BJ (cell line): ENCODE results near the gene ZNF248. TPM values are rescaled to one million over a fixed set of nuclear protein-coding genes. Genes with fewer than 3 reads are reported as not detected.

ENCODE experiments used
- CTCF ChIA-PET: fragments of 350-600 bp; formaldehyde crosslinking; extraction: SDS; loops from one replicate; lab custom pipeline; 2021; ENCODE audit warnings: antibody characterized with exemption, inconsistent platforms; lab: Yijun Ruan, JAX
- POLR2A ChIA-PET: fragments of 300-600 bp; sonication (Branson Sonifier 250); formaldehyde crosslinking; extraction: SDS; loops from one replicate; lab custom pipeline; 2021; ENCODE audit warnings: antibody characterized with exemption; lab: Charles Lee
- DNase-seq: peaks from one replicate; pipeline ENCODE4 v3.0.0-alpha.2; 2011; ENCODE audit warnings: low read depth
- H3K27me3 ChIP-seq: 2 replicates; pipeline ENCODE4 v1.6.0; 2011; ENCODE audit warnings: low read length; ENCODE audit not compliant: control insufficient read depth, insufficient read depth
- H3K36me3 ChIP-seq: 2 replicates; pipeline ENCODE4 v1.5.1; 2011; ENCODE audit warnings: low read length; ENCODE audit not compliant: control insufficient read depth, insufficient read depth
- H3K4me3 ChIP-seq: 2 replicates; pipeline ENCODE4 v1.5.1; 2011; ENCODE audit warnings: low read depth, mild to moderate bottlenecking, control low read depth, low read length
- CTCF ChIP-seq: IDR thresholded peaks from 2 replicates; pipeline ENCODE4 v1.5.1; 2011; ENCODE audit warnings: low read depth, mild to moderate bottlenecking, control low read depth, inconsistent platforms, low read length, moderate library complexity; ENCODE audit not compliant: insufficient read depth
- polyA plus RNA-seq: library from polyadenylated mRNA; depleted of rRNA; stranded (reverse); fragments of >200 nt; gene quantifications from 2 replicates; pipeline ENCODE4 v1.2.3, GENCODE V29; 2011

The ZNF248 gene
- polyA plus RNA-seq, 1 experiment, result 3.4 TPM

- no peaks in the 10 kb centered on the region for H3K27me3 ChIP-seq
- no peak overlapping the region for H3K4me3 ChIP-seq
- TF ChIP-seq CTCF, result no peak
- H3K36me3 ChIP-seq, result no peaks in the 10 kb centered on the region
- CTCF ChIA-PET, result interaction anchor here (1.1 kb wide), 1 partner anchor 20 kb away, joined by 4 read pairs; no protein-coding TSS in a partner anchor
- no peak for DNase-seq
- POLR2A ChIA-PET, result no interaction called here
Measured at GRCh38 chr10:37784678-37785077, 72.7 kb downstream of the ZNF248 start.

- DNase-seq, result no peak
- CTCF ChIA-PET, result no interaction called here
- Histone ChIP-seq H3K27me3 (no peaks in the 10 kb centered on the region), H3K36me3 (no peaks in the 10 kb centered on the region), H3K4me3 (no peak overlapping the region)
- POLR2A ChIA-PET, result no interaction called here
- no peak for TF ChIP-seq CTCF
Measured at GRCh38 chr10:37780536-37780935, 76.9 kb downstream of the ZNF248 start.

DNA sequence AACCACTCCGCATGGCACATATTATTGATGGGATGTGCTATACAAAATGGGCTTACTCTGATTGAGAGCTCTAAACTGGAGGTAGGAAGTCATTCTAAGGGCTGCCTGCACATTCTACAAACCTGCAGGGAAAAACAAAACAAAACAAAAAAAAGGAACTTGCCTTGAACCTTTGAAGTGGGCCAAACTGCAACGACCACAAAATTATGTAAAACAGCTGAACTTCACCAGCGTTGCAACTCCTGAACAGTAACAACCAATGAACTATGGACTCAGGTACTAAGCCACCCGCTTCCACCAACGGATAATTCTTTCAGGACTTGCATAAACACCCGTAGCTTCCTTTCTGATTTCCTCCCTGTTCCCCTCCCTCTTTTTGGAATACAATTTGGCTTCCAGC is 80.4 kb downstream of the ZNF248 start:
- H3K36me3 ChIP-seq, result no peaks in the 10 kb centered on the region
- H3K4me3 ChIP-seq, result no peak overlapping the region
- no peak for DNase-seq
- CTCF ChIA-PET, result interaction anchor here (0.7 kb wide), 1 partner anchor 14 kb away, joined by 3 read pairs; no protein-coding TSS in a partner anchor
- POLR2A ChIA-PET, result no interaction called here
- TF ChIP-seq CTCF, result no peak
- H3K27me3 ChIP-seq, result no peaks in the 10 kb centered on the region

DNA sequence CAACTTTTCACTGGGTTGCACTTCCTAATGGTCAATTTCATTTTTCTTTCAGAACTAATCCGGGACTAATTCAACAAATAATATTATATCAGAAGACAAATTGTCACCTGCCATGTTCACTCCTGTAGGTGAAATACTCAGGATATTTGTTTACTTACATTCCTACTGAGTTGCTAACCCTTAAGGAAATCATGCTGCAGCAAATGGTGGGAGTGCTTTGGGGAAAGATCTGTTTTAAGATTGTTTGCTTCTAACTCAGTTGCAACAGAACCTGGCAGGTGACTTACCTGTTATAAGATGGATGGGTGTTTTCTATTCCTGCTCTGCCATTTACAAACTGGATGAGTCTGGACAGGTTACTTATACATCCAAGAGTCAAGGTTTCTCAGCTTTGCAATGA is 81.8 kb downstream of the ZNF248 start:
- POLR2A ChIA-PET, result no interaction called here
- DNase-seq, result no peak
- TF ChIP-seq CTCF, result no peak
- H3K4me3 ChIP-seq, result no peak overlapping the region
- CTCF ChIA-PET, result no interaction called here
- H3K36me3 ChIP-seq, result no peaks in the 10 kb centered on the region
- no peaks in the 10 kb centered on the region for H3K27me3 ChIP-seq

- DNase-seq, result no peak
- Histone ChIP-seq H3K4me3 (no peak overlapping the region), H3K27me3 (no peaks in the 10 kb centered on the region), H3K36me3 (no peaks in the 10 kb centered on the region)
- ChIA-PET CTCF (no interaction called here), POLR2A (no interaction called here)
- no peak for TF ChIP-seq CTCF
Measured at GRCh38 chr10:37774351-37774750, 83.1 kb downstream of the ZNF248 start.
